Measurements from ENCODE around the gene FER.

DNA sequence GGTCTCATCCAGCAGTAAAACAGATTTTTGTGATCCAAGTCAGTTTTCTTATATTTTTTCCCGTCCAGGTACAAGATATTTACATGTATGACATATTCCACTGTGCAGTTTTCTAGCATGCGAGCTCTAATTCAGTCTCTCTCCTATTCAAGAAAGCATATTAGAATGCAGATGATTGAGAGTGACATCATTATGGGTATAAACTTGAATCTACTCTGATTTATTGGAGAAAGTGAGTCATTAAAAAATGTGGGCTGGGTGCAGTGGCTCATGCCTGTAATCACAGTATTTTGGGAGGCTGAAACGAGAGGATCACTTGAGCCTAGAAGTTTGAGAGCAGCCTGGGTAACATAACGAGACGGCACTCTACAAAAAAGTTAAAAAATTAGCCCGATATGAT is 6.2 kb downstream of the FER start:
- TF ChIP-seq, protein P1, sequence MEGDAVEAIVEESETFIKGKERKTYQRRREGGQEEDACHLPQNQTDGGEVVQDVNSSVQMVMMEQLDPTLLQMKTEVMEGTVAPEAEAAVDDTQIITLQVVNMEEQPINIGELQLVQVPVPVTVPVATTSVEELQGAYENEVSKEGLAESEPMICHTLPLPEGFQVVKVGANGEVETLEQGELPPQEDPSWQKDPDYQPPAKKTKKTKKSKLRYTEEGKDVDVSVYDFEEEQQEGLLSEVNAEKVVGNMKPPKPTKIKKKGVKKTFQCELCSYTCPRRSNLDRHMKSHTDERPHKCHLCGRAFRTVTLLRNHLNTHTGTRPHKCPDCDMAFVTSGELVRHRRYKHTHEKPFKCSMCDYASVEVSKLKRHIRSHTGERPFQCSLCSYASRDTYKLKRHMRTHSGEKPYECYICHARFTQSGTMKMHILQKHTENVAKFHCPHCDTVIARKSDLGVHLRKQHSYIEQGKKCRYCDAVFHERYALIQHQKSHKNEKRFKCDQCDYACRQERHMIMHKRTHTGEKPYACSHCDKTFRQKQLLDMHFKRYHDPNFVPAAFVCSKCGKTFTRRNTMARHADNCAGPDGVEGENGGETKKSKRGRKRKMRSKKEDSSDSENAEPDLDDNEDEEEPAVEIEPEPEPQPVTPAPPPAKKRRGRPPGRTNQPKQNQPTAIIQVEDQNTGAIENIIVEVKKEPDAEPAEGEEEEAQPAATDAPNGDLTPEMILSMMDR (optimal IDR thresholded peaks at IDR 0.05 in 1 of 3, IDR thresholded peaks at IDR 0.05 in 1 of 3, conservative IDR thresholded peaks at IDR 0.05 in 1 of 3; ENCODE audit: extremely low read depth in 1 of 3, insufficient read depth in 2 of 3, low read length in 3 of 3): no peak
- no peak for TF ChIP-seq EZH2 (IDR thresholded peaks at IDR 0.05; ENCODE audit: low read length)

Data from keratinocyte (primary cell).